ENCODE data around the gene MVB12B. TPM values are rescaled to one million over a fixed set of nuclear protein-coding genes. Genes with fewer than 3 reads are reported as not detected.

MVB12B gene
- total RNA-seq, 2 donors from 2014 or later: 10.4 to 13.9 TPM

GRCh38 chr9:126499005-126499910 lies 172.6 kb downstream of the MVB12B start:
- peaks cover 10% of the 10 kb centered on the region for H3K4me1 Mint-ChIP-seq
- peak; percentile 39 to 51 (median 45) for DNase-seq
- no peaks in the 10 kb centered on the region for H3K9me3 ChIP-seq (ENCODE audit: control insufficient read depth, low read length, poor library complexity, severe bottlenecking)
- H3K4me3 Mint-ChIP-seq: peak overlapping the region; percentile 75
- no peak overlapping the region for H3K27ac Mint-ChIP-seq
- H3K27me3 Mint-ChIP-seq: peaks cover 17% of the 10 kb centered on the region
- peaks cover 2% of the 10 kb centered on the region for H3K36me3 Mint-ChIP-seq (ENCODE audit: low read depth)
- ATAC-seq: peak; percentile 76

GRCh38 chr9:126499911-126500599 lies 173.4 kb downstream of the MVB12B start:
- ATAC-seq: no peak
- Mint-ChIP-seq H3K36me3 (ENCODE audit: low read depth) (peaks cover 2% of the 10 kb centered on the region), H3K27me3 (peaks cover 17% of the 10 kb centered on the region), H3K27ac (no peak overlapping the region), H3K4me1 (peaks cover 10% of the 10 kb centered on the region), H3K4me3 (peak overlapping the region; percentile 28)
- no peak for DNase-seq
- no peaks in the 10 kb centered on the region for H3K9me3 ChIP-seq (ENCODE audit: control insufficient read depth, low read length, poor library complexity, severe bottlenecking)

GRCh38 chr9:126500600-126501382 lies 174.2 kb downstream of the MVB12B start:
- H3K27me3 Mint-ChIP-seq: peaks cover 17% of the 10 kb centered on the region
- peaks cover 10% of the 10 kb centered on the region for H3K4me1 Mint-ChIP-seq
- H3K27ac Mint-ChIP-seq: peak overlapping the region; percentile 21
- no peaks in the 10 kb centered on the region for H3K9me3 ChIP-seq (ENCODE audit: control insufficient read depth, low read length, poor library complexity, severe bottlenecking)
- ATAC-seq (peak; percentile 76), DNase-seq (peak; percentile 50 to 57 (median 57))
- H3K36me3 Mint-ChIP-seq (ENCODE audit: low read depth): peaks cover 2% of the 10 kb centered on the region
- peak overlapping the region; percentile 45 for H3K4me3 Mint-ChIP-seq

GRCh38 chr9:126501383-126502331 lies 175.0 kb downstream of the MVB12B start:
- no peaks in the 10 kb centered on the region for H3K9me3 ChIP-seq (ENCODE audit: control insufficient read depth, low read length, poor library complexity, severe bottlenecking)
- no peak overlapping the region for H3K27ac Mint-ChIP-seq
- no peak for DNase-seq

GRCh38 chr9:126502417-126503332 lies 176.0 kb downstream of the MVB12B start:
- H3K27ac Mint-ChIP-seq: no peak overlapping the region

More at GRCh38 chr9:126501383-126502331, 175.0 kb downstream of the MVB12B start:
- Mint-ChIP-seq H3K36me3 (ENCODE audit: low read depth) (peaks cover 2% of the 10 kb centered on the region), H3K4me3 (no peak overlapping the region), H3K27me3 (peaks cover 17% of the 10 kb centered on the region), H3K4me1 (peaks cover 10% of the 10 kb centered on the region)
- ATAC-seq: no peak

GRCh38 chr9:126503333-126504085 lies 176.9 kb downstream of the MVB12B start:
- Mint-ChIP-seq H3K4me1 (peaks cover 13% of the 10 kb centered on the region), H3K36me3 (ENCODE audit: low read depth) (peaks cover 2% of the 10 kb centered on the region), H3K4me3 (no peak overlapping the region), H3K27me3 (peaks cover 20% of the 10 kb centered on the region), H3K27ac (no peak overlapping the region)
- no peaks in the 10 kb centered on the region for H3K9me3 ChIP-seq (ENCODE audit: control insufficient read depth, low read length, poor library complexity, severe bottlenecking)
- DNase-seq (no peak), ATAC-seq (no peak)

More at GRCh38 chr9:126502417-126503332, 176.0 kb downstream of the MVB12B start:
- Mint-ChIP-seq H3K36me3 (ENCODE audit: low read depth) (peaks cover 2% of the 10 kb centered on the region), H3K4me1 (peaks cover 10% of the 10 kb centered on the region), H3K4me3 (no peak overlapping the region), H3K27me3 (peaks cover 17% of the 10 kb centered on the region)
- no peaks in the 10 kb centered on the region for H3K9me3 ChIP-seq (ENCODE audit: control insufficient read depth, low read length, poor library complexity, severe bottlenecking)
- DNase-seq (no peak), ATAC-seq (no peak)

- DNase-seq: no peak
- H3K27me3 Mint-ChIP-seq: peaks cover 26% of the 10 kb centered on the region
- no peak overlapping the region for H3K4me3 Mint-ChIP-seq
- ATAC-seq: no peak
- peaks cover 6% of the 10 kb centered on the region for H3K36me3 Mint-ChIP-seq (ENCODE audit: low read depth)
- H3K4me1 Mint-ChIP-seq: peaks cover 15% of the 10 kb centered on the region
- no peak overlapping the region for H3K27ac Mint-ChIP-seq
- H3K9me3 ChIP-seq (ENCODE audit: control insufficient read depth, low read length, poor library complexity, severe bottlenecking): no peaks in the 10 kb centered on the region
Observed at GRCh38 chr9:126504086-126504976, 177.7 kb downstream of the MVB12B start.

GRCh38 chr9:126504977-126505455 lies 178.4 kb downstream of the MVB12B start:
- peaks cover 29% of the 10 kb centered on the region for H3K27me3 Mint-ChIP-seq
- DNase-seq (no peak), ATAC-seq (no peak)
- no peak overlapping the region for H3K4me3 Mint-ChIP-seq
- H3K36me3 Mint-ChIP-seq (ENCODE audit: low read depth): peaks cover 6% of the 10 kb centered on the region
- peaks cover 12% of the 10 kb centered on the region for H3K4me1 Mint-ChIP-seq
- H3K9me3 ChIP-seq (ENCODE audit: control insufficient read depth, low read length, poor library complexity, severe bottlenecking): no peaks in the 10 kb centered on the region
- no peak overlapping the region for H3K27ac Mint-ChIP-seq

GRCh38 chr9:126505697-126506346 lies 179.2 kb downstream of the MVB12B start:
- H3K27ac Mint-ChIP-seq: no peak overlapping the region
- H3K27me3 Mint-ChIP-seq: peaks cover 21% of the 10 kb centered on the region
- ATAC-seq: no peak
- H3K9me3 ChIP-seq (ENCODE audit: control insufficient read depth, low read length, poor library complexity, severe bottlenecking): no peaks in the 10 kb centered on the region
- peaks cover 4% of the 10 kb centered on the region for H3K36me3 Mint-ChIP-seq (ENCODE audit: low read depth)
- H3K4me3 Mint-ChIP-seq: peak overlapping the region; percentile 31
- H3K4me1 Mint-ChIP-seq: peaks cover 9% of the 10 kb centered on the region
- peak in 1 of 3 donors; percentile 1 for DNase-seq

Measured in T-helper 17 cell (primary cell).